GM10847 (cell line): ENCODE results near the gene RIPPLY3.

Source experiments
- POLR2A ChIP-seq: IDR thresholded peaks from 2 replicates; pipeline ENCODE4 v1.6.1; 2011; ENCODE audit not compliant: insufficient read length; ENCODE audit errors: extremely low read depth

RIPPLY3 gene

DNA sequence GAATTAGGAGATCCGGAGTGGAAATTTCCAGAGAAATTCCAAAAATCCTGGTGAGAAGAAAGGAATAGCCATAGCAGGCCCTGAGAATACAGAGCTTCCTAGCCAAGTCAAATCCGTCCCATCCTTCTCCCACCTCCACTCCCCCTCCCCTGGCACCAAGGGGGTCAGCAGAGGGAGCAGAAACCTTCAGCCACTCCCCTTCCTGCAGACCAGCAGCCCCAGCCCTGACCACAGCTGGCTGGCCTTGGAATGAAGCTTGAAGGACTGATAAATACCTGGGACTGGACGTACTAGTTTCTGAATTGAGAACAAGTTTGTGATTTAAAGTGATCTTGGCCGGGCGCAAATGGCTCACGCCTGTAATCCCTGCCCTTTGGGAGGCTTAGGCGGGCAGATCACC, 13.8 kb upstream of the RIPPLY3 start:
- no peak for TF ChIP-seq POLR2A

DNA sequence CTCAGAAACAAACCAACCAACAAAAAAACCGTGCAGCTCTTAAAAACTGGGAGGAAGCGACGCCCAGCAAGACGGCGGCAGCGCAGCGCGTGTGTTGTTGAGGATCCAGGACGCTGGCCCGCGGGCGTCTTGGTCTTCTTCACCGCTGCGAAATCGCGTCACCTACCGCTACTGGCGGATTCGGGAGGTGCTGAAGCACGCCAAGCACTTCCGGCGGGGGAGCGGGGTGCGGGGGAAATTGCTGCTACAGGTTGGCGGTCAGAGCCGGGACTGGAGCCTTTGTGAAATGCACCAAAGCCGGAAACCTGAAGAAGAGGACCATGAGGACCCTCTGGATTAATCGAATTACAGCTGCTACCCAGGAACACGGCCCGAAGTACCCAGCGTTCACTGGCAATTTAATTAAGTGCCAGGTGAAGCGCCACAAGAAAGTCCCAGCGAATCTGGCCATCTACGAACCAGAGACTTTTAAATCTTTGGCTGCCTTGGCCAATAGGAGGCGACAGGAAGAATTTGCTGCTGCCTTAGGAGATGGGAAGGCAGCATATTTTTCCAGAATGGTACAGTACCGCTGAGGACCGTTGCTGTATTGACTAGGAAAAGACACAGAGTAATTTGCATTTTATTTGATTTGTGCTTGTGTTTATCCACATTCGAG, 11.9 kb upstream of the RIPPLY3 start:
- no peak for TF ChIP-seq POLR2A

DNA sequence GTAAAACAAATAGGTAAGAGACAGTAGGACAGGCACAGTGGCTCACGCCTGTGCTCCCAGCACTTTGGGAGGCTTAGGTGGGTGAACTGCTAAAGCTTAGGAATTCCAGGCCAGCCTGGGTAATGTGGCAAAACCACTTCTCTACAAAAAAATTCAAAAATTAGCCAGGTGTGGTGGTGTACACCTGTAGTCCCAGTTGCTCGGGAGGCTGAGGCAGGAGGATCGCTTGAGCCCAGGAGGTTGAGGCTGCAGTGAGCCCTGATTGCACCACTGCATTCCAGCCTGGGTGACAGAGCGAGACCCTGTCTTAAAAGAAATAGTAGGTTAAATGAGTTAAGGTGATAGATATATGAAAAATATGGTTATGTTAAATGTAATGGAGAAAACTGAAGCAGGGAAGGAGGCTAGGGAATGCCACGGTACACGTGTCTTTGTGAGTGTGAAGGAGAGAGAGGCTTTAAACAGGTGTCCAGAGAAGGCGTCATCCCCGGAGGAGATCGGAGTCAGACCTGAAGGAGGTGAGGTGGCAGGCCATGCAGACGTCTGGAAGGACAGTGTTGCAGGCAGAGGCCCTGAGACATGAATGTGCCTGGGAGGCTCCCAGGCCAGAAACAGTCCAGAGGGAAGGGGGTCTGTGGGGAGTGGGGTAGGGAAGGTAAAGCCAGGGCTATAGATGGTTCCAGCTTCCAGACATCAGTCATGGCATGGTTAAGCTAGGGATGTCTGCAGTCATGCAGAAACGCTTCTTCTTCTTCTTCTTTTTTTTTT, 7.2 kb upstream of the RIPPLY3 start:
- no peak for TF ChIP-seq POLR2A

DNA sequence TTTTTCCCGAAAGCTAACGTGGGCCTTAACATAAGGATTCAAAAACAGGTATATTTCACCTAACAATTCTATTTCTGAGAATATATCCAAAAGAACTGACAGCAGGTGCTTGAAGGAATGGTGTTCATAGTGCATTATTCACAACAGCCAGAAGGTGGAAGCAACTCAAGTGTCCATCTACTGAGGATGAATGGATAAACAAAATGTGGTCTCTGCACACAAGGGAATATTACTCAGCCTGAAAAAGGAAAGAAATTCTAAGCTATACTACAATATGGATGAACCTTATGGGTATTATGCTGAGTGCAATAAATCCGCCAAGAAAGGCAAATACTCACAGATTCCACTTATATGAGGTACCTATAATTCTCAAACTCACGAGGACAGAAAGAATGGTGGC, 6.1 kb upstream of the RIPPLY3 start:
- no peak for TF ChIP-seq POLR2A

DNA sequence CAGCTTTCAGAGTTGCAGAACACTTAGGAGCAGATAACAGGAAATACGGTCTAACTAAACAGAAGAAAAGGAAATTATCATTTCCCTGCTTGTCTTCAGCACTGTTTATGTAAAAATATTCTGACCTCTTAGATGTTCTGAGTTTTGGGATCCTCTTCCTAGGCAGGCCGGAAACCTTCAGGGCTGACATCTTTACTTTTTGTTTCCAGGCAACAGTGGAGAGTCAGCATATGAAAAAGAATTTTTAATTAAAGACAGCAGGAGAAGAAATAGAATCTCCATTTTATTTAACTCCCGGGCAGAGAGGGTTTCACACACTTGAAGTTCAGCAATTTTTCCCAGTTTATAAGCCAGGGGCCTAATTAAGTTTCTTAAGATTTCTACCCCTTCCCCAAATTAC, 5.1 kb upstream of the RIPPLY3 start:
- TF ChIP-seq POLR2A: no peak

DNA sequence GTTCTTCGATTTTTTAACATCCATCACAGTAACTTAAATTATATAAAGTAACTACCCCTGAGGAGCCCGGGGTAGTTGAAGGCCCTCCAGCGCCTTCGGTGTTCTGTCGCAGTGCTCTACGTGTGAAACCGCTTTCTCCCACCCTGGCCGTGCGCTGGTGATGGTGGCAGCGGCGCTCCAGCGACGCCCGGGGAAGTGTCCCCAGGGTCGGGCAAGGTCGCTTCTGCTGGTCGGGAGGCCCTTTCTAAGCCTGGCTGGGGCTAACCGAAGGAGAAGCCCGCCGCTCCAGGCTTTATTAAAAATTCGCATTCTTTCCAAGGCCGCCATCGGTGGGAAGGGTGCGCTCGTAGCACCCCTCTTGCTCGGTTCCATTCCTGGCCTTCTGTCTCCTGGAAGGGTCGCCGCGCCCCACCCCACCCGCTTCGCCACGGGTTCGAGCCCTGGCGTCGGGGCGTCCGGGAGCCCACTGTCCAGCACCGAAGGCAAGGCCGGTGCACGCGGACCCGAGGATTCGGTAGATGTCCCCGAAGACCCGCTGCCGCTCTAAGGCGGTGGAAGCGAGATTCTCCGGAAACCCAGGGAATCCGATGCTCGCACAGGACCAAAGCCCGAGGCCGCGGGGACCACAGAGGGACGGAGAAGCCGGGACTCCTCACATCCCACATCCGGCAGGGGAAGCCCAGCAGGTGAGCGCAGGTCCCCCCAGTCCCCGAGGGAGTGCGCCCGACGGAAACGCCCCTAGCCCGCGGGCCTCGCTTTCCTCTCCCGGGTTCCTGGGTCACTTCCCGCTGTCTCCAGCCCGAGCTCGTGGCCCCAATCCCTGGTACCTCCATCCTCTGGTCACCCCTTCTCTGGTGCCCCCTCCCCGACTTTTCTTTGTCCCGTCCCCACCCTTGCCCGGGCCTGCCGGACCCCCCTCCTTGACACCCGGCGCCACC, 685 bp upstream of the RIPPLY3 start:
- no peak for TF ChIP-seq POLR2A

- no peak for TF ChIP-seq POLR2A
These were observed 2.2 kb downstream of the RIPPLY3 start for GRCh38 chr21:37008724-37009123.

DNA sequence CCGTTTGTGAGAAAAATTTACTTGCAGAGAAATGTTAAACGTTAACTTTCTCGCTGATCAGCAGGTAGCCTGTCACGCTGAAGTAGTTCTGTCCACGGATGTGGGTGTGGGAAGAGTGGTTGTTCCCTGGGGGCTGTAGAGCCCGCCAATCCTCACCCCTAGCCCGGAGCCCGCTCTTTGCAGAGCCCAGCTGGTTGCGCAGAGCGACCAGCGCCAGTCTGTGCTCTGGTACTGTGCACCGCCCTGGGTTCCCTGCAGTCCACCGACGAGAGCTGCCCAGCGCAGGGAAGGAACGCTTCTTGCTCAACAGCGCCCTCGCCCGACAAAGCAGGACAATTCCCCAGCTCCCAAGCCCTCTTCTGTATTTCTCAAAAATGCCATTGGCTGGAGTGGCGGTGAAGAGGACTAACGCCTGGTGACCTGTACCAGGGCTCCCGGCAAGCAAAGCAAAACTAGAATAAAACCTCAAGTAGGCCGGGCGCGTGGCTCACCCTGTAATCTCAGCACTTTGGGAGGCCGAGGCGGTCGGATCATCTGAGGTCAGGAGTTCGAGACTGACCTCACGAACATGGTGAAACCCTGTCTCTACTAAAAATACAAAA, 3.3 kb downstream of the RIPPLY3 start:
- no peak for TF ChIP-seq POLR2A

GRCh38 chr21:37017951-37018679, 11.6 kb downstream of the RIPPLY3 start:
- no peak for TF ChIP-seq POLR2A

DNA sequence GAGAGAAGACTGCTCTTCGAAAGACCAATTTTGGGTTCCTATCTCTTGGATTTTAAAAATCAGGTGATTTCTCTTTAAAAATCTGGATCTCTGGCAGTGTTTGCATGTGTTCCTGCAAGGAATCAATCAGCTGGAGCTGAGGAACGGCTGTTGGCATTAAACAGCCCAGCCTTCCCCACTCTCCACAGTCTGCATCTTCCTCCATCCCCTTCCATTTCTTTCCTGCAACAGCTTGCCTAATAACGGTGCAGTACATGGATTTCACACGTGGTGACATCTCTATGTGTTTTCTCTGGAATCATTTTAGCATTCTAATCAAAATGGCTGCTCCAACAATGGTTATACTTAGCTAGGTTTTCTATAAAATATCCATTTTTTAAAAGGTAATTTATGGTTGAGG, 20.0 kb downstream of the RIPPLY3 start:
- TF ChIP-seq POLR2A: no peak

DNA sequence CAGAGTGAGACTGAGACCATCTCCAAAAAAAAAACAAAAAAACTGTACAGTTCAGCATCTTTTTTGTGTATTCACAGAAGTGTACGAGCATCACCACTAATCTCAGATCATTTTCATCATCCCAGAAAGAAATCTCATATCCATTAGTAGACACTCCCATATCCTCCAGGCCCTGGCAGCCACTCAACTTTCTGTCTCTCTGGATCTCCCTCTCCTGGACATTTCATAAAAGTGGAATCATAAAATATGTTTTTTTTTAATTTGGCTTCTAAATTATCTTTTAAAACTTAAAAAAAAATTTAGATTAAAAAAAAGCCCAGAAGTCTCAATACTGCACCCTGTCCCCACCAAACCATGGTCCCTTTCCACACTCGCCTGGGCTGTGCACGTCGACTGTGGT, 22.1 kb downstream of the RIPPLY3 start:
- no peak for TF ChIP-seq POLR2A

DNA sequence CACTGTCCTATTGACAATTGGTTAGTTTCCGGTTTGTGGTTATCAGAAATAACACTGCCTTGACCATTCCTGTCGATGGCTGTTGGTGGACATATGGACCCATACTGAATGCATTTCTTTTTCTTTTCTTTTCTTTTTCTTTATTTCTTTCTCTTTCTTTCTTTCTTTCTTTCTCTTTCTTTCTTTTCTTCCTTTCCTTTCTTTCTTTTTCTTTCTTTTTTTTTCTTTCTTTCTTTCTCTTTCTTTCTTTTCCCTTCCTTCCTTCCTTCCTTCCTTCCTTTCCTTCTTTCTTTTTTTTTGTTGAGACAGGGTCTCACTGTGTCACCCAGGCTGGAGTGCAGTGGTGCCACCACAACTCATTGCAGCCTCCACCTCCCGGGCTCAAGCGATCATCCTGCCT, 24.4 kb downstream of the RIPPLY3 start:
- no peak for TF ChIP-seq POLR2A

GRCh38 chr21:37032293-37032692, 25.8 kb downstream of the RIPPLY3 start:
- TF ChIP-seq POLR2A: no peak

DNA sequence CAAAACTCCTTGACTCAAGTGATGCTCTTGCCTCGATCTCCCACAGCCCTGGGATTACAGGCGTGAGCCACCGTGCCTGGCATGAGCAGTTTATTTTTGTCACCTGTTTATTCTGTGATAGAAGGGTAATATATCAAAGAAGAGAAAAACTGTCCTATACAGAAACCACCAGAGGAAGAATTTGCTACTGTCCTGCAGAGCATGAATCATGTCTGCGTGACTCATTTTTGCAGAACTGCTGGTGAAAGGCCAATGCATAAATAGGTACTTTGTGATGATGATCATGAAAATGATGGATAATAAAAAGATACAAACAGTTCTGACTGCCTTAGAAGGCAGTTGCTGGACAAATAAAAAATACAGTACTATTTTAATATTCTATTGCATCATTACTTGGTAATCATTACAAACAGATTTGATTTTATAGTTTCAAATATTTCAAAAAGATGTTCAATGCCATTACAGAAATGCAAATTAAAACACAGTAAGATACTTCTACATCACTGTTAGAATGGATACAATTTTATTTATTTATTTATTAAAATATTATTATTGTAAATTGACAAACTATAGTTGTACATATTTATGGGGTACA, 26.5 kb downstream of the RIPPLY3 start:
- TF ChIP-seq POLR2A: no peak
